ENCODE results near the gene SLC17A1. TPM values are rescaled to one million over a fixed set of nuclear protein-coding genes. Genes with fewer than 3 reads are reported as not detected.

The SLC17A1 gene
- total and polyA plus RNA-seq, 2 donors (not counting 1 experiment from before 2014, with no cell fraction given) = not detected

- no peaks in the 10 kb centered on the region for H3K36me3 ChIP-seq (ENCODE audit: control insufficient read depth, insufficient read depth, low read length)
- TF ChIP-seq EZH2 (IDR thresholded peaks at IDR 0.05; ENCODE audit: low read length, missing control alignments) = no peak
Measured at GRCh38 chr6:25875926-25876602, 44.2 kb upstream of the SLC17A1 start.

DNA sequence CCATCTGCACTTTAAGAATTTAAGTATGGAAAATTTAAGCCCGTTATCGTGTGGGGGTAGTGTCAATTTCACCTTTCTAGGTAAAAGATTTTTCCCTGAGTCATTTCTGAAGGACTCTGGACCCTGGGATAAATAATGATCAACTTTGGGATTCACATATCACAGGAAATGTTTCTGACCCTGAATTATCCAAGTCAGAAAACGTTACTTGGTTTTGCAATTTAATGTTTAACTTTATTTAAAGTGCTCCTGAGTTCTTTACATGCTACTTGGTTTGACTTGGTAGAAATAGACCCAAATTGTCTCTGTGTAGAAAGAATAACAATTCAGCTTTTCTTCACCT lies 43.7 kb upstream of the SLC17A1 start:
- Histone ChIP-seq H4K20me1 (ENCODE audit: control insufficient read depth, extremely low read depth, insufficient read depth, low read length) (no peaks in the 10 kb centered on the region), H3K4me1 (ENCODE audit: control insufficient read depth, extremely low read depth, insufficient read depth, low read length) (no peaks in the 10 kb centered on the region), H2AFZ (ENCODE audit: low read length) (no peak overlapping the region), H3K4me3 (replicated peaks in 1 of 4; ENCODE audit: control extremely low read depth in 1 of 4, insufficient read depth in 1 of 4, low read depth in 3 of 4, low read length in 4 of 4) (no peak overlapping the region), H3K79me2 (ENCODE audit: control insufficient read depth, insufficient read depth, low read length) (no peaks in the 10 kb centered on the region), H3K27me3 (ENCODE audit: control insufficient read depth, insufficient read depth, low read length) (peaks cover 4% of the 10 kb centered on the region), H3K9ac (ENCODE audit: insufficient read depth, low read length) (no peak overlapping the region), H3K36me3 (ENCODE audit: control insufficient read depth, insufficient read depth, low read length) (no peaks in the 10 kb centered on the region), H3K4me2 (ENCODE audit: extremely low read depth, insufficient read depth, low read length) (no peak overlapping the region), H3K9me3 (ENCODE audit: control insufficient read depth, insufficient read depth, low read depth, low read length) (no peaks in the 10 kb centered on the region), H3K27ac (ENCODE audit: insufficient read depth, low read length) (no peak overlapping the region)
- DNase-seq (ENCODE audit: low read depth in 2 of 2) = no peak
- TF ChIP-seq CTCF (conservative IDR thresholded peaks at IDR 0.05 in 1 of 2, IDR thresholded peaks at IDR 0.05 in 1 of 2; ENCODE audit: low read depth in 1 of 2, low read length in 2 of 2) (no peak), EZH2 (IDR thresholded peaks at IDR 0.05; ENCODE audit: low read length, missing control alignments) (no peak)

More at GRCh38 chr6:25875926-25876602, 44.2 kb upstream of the SLC17A1 start:
- H3K4me2 ChIP-seq (ENCODE audit: extremely low read depth, insufficient read depth, low read length) = no peak overlapping the region
- H3K4me1 ChIP-seq (ENCODE audit: control insufficient read depth, extremely low read depth, insufficient read depth, low read length) = no peaks in the 10 kb centered on the region
- no peak overlapping the region for H3K27ac ChIP-seq (ENCODE audit: insufficient read depth, low read length)
- no peaks in the 10 kb centered on the region for H3K9me3 ChIP-seq (ENCODE audit: control insufficient read depth, insufficient read depth, low read depth, low read length)
- H4K20me1 ChIP-seq (ENCODE audit: control insufficient read depth, extremely low read depth, insufficient read depth, low read length) = no peaks in the 10 kb centered on the region
- no peak overlapping the region for H2AFZ ChIP-seq (ENCODE audit: low read length)
- no peak overlapping the region for H3K4me3 ChIP-seq (replicated peaks in 1 of 4; ENCODE audit: control extremely low read depth in 1 of 4, insufficient read depth in 1 of 4, low read depth in 3 of 4, low read length in 4 of 4)
- no peaks in the 10 kb centered on the region for H3K79me2 ChIP-seq (ENCODE audit: control insufficient read depth, insufficient read depth, low read length)
- no peak overlapping the region for H3K9ac ChIP-seq (ENCODE audit: insufficient read depth, low read length)
- H3K27me3 ChIP-seq (ENCODE audit: control insufficient read depth, insufficient read depth, low read length) = peaks cover 4% of the 10 kb centered on the region
- DNase-seq (ENCODE audit: low read depth in 2 of 2) = no peak

- Histone ChIP-seq H3K27ac (ENCODE audit: insufficient read depth, low read length) (no peak overlapping the region), H4K20me1 (ENCODE audit: control insufficient read depth, extremely low read depth, insufficient read depth, low read length) (no peaks in the 10 kb centered on the region), H3K27me3 (ENCODE audit: control insufficient read depth, insufficient read depth, low read length) (peaks cover 4% of the 10 kb centered on the region), H3K9ac (ENCODE audit: insufficient read depth, low read length) (no peak overlapping the region), H3K9me3 (ENCODE audit: control insufficient read depth, insufficient read depth, low read depth, low read length) (no peaks in the 10 kb centered on the region), H3K79me2 (ENCODE audit: control insufficient read depth, insufficient read depth, low read length) (no peaks in the 10 kb centered on the region), H3K4me1 (ENCODE audit: control insufficient read depth, extremely low read depth, insufficient read depth, low read length) (no peaks in the 10 kb centered on the region), H2AFZ (ENCODE audit: low read length) (no peak overlapping the region), H3K4me2 (ENCODE audit: extremely low read depth, insufficient read depth, low read length) (no peak overlapping the region), H3K36me3 (ENCODE audit: control insufficient read depth, insufficient read depth, low read length) (no peaks in the 10 kb centered on the region), H3K4me3 (replicated peaks in 1 of 4; ENCODE audit: control extremely low read depth in 1 of 4, insufficient read depth in 1 of 4, low read depth in 3 of 4, low read length in 4 of 4) (no peak overlapping the region)
- DNase-seq (ENCODE audit: low read depth in 2 of 2) = no peak
- TF ChIP-seq EZH2 (IDR thresholded peaks at IDR 0.05; ENCODE audit: low read length, missing control alignments) (no peak), CTCF (conservative IDR thresholded peaks at IDR 0.05 in 1 of 2, IDR thresholded peaks at IDR 0.05 in 1 of 2; ENCODE audit: low read depth in 1 of 2, low read length in 2 of 2) (no peak)
Measured at GRCh38 chr6:25874822-25875562, 43.1 kb upstream of the SLC17A1 start.
